Stimulated activated CD8-positive, alpha-beta memory T cell treated with anti-CD3 and anti-CD28 coated beads, Interleukin-7, amount 100 ng/mL, for 1 hour (primary cell): ENCODE results near the gene KCNJ5.
A peak's percentile ranks its signal among the peaks of the same experiment; 100 is the strongest.

Experiments used
- DNase-seq, 2 donors: peaks; one replicate each; pipeline ENCODE4 v3.0.0-alpha.2; 2020; ENCODE audit warnings: low read depth in 2 of 2

KCNJ5 gene

DNA sequence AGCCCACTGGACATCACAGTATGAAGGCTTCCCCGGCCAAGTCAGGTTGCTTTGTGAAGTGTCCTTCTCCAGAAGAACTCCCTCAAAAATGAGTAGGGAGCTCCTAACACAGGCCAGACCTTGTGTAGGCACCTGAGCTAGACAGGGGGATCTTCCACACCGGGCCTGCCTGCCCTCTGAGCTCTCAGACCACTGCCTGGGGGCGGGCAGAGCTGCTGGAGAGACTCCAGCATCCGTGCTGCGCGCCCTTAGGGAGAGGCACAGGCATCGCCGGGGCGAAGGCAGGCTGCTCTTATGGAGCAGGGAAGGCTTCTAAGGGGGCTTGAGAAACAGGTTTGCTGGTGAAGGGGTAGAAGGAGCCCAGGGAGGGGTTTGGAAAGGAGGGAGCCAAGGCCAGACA is 4.4 kb downstream of the KCNJ5 start:
- DNase-seq: no peak

DNA sequence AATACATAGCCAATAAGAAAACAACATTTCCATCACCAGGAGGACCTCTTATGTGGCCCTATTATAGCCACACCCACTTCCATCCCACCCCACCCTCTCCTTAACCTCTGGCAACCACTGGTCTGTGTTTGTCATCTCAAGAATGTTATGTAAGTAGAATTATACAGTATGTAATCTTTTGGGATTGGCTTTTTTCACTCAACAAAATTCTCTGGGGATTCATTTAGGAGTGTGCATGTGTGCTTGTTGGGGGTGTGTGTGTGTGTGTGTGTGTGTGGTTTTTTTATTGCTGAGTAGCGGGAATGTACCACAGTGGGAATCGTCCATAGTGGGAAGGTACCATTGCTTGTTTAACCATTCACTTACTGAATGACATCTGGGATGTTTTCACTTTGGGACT is 5.2 kb downstream of the KCNJ5 start:
- no peak for DNase-seq

- no peak for DNase-seq
Observed at GRCh38 chr11:128897826-128898225, 6.7 kb downstream of the KCNJ5 start.

DNA sequence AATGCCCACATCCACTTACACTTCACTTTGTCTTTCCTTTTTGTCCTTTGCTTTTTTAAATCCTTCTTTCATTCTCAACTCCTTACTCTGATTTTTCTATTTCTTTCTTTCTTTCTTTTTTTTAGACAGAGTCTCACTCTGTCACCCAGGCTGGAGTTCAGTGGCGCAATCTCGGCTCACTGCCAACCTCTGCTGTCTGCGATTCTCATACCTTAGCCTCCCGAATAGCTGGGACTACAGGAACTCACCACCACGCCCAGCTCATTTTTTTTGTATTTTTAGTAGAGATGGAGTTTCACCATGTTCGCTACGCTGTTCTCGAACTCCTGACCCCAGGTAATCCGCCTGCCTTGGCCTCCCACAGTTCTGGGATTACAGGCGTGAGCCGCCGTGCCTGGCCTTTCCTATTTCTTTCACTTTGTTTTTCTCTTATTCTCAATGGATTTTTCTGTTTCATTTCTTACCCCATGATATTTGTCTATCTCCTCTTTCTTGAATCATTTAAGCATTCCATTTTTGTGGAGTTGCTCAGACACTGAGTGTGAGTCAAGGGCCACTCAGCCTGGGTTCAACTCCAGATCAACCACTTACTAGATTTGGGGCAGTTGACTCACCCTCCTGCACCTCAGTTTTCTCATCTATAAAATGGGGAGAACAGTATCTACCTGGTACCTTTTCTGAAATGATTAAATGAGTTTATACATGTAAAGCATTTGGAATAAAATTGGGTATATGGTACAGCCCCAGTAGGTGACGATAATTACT is 7.6 kb downstream of the KCNJ5 start:
- DNase-seq: no peak

- no peak for DNase-seq
Observed at GRCh38 chr11:128900468-128900867, 9.3 kb downstream of the KCNJ5 start.

DNA sequence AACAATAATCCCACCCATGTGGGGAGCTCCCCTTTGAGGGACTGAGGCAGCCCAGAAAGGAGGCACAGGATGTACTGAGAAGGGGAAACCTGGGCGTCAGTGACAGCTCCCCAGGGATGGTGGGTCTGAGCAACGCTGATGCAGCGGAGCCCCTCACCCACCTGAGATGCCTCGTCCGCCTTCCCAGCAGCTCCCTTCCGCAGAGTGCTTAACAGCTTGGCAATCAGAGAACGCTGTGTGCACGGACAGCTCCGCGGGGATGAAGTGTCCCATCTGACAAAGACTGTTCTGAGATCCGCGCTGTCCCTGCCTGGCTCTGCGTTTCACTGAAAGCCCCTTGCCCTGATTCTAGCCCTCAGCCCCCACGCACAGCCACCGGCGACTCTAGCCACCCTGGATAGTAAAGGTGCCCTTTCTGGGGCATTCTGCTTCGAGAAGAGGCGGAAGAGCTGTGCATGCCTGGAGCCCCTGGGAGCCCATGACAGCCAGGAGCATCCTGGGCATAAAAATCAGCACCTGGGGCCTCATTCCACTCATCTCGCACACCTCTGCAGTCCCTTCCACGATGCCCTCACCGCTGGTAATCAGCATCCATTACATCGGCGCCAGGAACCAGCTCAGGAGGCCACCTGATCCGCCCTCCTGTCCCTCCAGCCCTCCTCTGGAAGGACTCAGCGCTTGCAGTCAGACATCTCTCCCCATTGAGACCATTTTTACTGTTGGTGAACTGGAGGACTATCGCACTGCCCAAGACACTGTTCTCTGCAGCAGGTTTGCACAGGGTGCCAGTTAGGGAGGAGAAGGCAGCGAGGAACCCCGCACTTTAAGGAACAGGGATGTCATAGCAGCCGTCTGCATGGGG is 10.7 kb downstream of the KCNJ5 start:
- DNase-seq: no peak

DNA sequence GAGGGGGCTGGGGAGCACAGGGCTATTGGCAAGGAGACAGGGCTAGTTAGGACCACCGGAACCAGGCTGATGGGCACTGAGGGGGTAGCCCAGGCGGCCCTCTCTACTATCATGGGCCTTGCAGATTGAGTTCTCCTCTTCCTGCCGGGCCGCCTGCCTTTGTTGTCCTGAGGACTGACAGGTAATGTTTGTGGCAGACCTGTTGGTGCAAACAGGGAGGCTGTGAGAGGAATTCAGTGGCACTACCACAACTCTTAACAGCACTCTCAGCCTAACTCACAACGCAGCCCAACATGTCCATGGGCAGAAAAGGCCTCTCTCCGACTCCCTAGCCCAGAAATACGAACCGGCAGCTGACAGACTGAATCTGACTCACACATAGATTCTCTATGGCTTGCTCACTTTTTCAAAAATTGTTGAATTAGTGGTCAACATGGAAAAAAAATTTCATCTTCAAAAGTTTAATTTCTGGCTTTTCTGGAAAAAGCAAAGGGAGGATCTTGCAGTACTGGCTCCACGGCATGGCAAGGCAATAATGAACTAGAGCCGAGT is 11.4 kb downstream of the KCNJ5 start:
- no peak for DNase-seq

GRCh38 chr11:128903248-128904061 is 12.3 kb downstream of the KCNJ5 start:
- no peak for DNase-seq

DNA sequence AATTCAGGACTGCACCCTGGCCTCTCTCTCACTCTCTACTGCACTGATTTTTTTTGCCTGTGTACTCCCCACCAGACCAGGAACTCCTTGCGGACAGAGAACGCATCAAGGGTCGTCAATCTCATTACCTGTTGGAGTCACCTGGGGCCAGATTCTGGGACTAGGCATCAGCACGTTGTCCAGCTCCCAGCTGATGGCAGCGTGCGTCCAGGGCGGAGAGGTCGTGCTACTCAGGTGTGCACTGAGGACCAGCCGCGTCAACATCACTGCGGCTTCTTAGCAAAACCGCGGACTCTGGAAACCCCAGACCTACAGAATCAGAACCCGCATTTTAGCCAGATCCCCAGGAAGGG is 13.1 kb downstream of the KCNJ5 start:
- no peak for DNase-seq

DNA sequence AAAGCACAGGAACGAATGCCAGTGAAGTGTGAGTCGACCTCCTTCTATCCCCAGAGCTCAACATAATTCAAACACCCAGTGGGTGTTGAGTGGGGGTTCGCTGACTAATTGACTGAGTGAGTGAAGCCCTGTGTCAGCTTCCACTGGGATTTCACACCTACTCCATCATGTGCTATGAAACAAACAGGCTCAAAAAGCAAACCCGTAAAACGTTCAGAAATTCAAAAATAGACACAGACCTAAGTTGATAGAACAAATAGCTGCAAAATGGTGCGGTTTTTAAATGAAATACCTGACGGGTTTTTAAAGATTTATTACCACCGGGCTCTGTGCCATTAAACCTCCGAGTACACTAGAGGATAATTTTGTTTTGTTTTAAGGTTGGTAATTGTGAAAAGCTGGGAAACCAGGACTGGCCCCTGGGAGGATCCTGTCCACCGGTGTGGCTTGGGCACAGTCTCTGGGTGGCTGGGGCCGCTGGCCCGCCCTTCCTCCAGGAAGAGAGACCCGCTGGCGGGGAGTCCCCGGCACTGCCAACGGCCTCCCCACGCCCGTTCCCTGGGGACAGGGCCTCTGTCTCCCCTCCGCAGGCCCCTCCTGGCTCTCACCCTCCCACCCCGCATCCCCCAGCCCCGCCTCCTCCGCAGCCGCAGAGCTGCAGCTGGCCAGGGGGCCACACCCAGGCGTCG is 13.6 kb downstream of the KCNJ5 start:
- no peak for DNase-seq

GRCh38 chr11:128905345-128906184 is 14.4 kb downstream of the KCNJ5 start:
- peak in 1 of 2 donors; percentile 14 for DNase-seq

DNA sequence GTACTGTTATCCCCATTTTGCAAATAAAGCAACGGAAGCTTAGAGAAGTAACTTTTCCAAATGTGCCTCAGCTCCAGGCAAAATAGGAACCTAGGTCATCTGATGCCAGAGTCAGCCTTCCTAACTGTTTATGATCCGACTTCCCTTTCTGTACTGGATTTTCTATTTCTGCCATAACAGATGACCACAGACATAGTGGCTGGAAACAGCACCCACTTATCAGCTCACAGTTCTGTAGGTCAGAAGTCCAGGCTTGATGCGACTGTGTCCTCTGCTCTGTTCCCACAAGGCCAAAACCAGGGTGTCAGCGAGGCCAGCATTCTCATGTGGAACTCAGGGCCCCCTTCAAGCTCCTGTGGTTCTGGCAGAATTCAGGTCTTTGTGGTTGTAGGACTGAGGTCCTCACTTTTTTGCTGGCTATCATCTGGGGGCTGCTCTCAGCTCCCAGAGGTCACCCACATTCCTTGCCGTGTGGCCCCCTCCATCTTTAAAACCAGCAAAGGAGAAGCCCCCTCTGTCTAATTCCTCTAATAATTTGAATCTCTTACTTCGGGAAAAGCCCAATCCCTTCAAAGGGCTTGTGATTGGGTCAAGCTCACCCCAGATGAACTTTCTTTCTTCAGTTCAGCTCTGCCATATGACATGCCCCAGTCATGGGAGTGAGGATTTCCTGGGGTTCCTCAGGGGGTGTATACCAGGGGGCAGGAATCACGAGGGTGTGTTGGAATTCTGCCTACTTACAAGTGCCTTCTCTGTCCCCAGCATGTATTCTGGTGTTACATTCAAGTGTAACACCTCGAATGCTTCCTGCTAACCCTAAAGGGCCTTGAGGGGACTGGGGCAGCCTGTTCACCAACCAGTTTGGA is 15.3 kb downstream of the KCNJ5 start:
- DNase-seq: no peak

DNA sequence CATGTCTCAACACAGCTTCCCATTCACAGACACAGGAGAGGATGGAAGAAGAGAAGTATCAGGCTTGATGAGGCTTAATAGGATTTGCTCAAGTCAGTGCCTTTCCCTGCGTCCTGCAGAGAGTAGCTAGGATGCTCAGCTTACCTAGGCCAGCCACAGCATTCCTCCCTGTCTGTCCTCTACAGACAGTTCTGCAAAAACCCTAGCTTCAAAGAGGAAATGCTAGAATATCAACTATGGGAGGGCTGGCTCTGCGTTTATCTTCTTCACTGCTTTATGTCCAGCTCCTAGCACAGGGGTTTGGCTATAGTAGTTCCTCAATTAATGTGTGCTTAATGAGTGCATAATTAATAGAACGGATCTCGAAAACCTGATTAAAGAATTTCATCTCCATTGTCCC is 16.4 kb downstream of the KCNJ5 start:
- DNase-seq: no peak

DNA sequence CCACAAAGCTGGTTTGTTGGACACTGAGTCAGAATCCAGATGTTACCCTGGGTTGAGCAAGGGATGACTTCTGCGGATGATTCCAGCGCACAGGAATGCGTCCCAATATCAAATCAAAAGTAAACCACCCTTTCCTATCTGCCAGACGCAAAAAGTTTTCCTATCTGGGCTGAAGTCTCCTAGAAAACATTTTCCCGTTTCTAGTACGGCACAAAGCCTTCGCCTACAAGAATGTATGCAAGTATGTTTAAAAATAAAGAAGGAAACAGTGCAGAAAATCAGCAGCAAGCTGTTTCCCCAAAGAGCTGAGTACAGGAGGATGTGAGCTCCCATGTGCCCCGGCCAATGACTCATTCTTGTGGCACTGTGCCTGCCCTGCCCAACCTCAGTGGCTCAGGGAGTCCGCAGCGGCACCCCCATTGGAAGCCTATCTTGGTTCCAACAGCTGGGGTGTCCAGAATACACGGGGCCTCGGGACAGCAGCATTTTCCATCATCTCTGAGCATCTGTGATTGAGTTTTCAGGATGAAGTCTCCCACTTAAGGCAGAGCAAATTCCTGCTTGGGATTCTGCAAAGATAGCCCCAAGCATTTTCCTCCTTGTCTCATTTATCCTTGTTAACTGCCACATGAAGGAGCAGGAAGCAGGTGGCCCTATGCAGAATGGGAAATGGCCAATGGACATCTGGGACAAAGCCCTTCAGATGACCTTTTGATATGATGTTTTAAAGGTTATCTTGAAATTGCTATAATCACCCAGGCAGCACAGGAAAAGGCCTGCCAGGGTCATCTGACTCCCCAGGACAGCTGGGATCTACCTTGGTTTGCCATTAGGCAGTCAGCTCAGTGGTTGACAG is 17.5 kb downstream of the KCNJ5 start:
- no peak for DNase-seq

DNA sequence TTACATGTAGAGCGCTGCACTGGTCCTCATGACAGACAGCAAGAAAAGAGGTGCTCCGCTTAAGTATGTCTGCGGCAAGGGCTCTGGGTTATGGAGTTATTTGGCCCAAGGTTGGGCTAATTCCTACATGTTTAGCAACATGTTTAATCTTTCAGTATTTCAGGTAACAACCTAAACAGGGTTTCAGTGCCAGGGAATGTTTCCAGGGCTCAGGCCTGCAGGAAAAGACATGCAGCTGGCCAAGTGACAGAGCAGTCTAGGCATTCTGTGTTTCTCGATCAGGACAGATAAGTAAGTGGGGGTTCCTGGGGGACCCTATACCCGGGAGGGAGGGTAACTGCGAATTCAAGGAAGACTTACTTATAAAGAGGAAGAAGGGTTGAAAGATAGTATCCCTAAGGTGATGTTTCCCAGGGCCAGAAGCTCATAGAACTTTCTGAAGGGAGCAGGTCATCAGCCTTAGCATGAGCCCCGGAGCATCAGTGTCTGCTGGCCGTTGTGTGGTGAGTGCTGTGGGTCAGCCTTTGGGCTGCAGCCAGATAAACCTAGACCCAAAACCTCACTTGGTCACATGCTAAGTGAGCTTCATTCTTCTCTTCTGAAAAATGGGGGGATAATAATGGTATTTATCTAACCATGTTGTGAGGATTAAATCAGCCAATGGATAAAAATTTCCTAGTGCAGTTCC is 18.4 kb downstream of the KCNJ5 start:
- DNase-seq: no peak

- no peak for DNase-seq
Observed at GRCh38 chr11:128910576-128910975, 19.4 kb downstream of the KCNJ5 start.

DNA sequence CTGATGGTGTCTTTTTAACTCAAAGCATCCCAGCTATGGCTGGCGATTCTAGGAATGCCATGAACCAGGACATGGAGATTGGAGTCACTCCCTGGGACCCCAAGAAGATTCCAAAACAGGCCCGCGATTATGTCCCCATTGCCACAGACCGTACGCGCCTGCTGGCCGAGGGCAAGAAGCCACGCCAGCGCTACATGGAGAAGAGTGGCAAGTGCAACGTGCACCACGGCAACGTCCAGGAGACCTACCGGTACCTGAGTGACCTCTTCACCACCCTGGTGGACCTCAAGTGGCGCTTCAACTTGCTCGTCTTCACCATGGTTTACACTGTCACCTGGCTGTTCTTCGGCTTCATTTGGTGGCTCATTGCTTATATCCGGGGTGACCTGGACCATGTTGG is 20.1 kb downstream of the KCNJ5 start:
- DNase-seq: no peak

GRCh38 chr11:128911701-128912100 is 20.5 kb downstream of the KCNJ5 start:
- DNase-seq: no peak
